Fibroblast of pulmonary artery (primary cell): ENCODE measurements around the gene BFSP2.

Experiments used
- DNase-seq: peaks from one replicate; pipeline ENCODE4 v3.0.0-alpha.2; 2010; ENCODE audit warnings: low read depth
- H3K4me3 ChIP-seq: replicated peaks from 2 replicates; pipeline ENCODE4 v1.5.1; 2011; ENCODE audit warnings: low read depth, mild to moderate bottlenecking, control low read depth, low read length, moderate library complexity
- CTCF ChIP-seq: IDR thresholded peaks from 2 replicates; pipeline ENCODE4 v1.5.1; 2011; ENCODE audit warnings: mild to moderate bottlenecking, control low read depth, low read length, inconsistent platforms; ENCODE audit errors: missing control alignments

The BFSP2 gene

GRCh38 chr3:133443649-133444422 is 44.0 kb downstream of the BFSP2 start:
- no peak overlapping the region for H3K4me3 ChIP-seq
- TF ChIP-seq CTCF: no peak
- DNase-seq: peak; percentile 73

GRCh38 chr3:133444423-133444774 is 44.5 kb downstream of the BFSP2 start:
- DNase-seq: no peak
- H3K4me3 ChIP-seq: no peak overlapping the region
- no peak for TF ChIP-seq CTCF

GRCh38 chr3:133445108-133445507 is 45.3 kb downstream of the BFSP2 start:
- DNase-seq: no peak
- TF ChIP-seq CTCF: no peak
- H3K4me3 ChIP-seq: no peak overlapping the region

GRCh38 chr3:133447750-133448477 is 48.1 kb downstream of the BFSP2 start:
- no peak for DNase-seq
- no peak overlapping the region for H3K4me3 ChIP-seq
- TF ChIP-seq CTCF: no peak

GRCh38 chr3:133448478-133449122 is 48.7 kb downstream of the BFSP2 start:
- no peak overlapping the region for H3K4me3 ChIP-seq
- DNase-seq: no peak
- no peak for TF ChIP-seq CTCF

GRCh38 chr3:133451309-133451708 is 51.5 kb downstream of the BFSP2 start:
- DNase-seq: no peak
- TF ChIP-seq CTCF: no peak
- no peak overlapping the region for H3K4me3 ChIP-seq
